Astrocyte (in vitro differentiated cells and primary cell): ENCODE measurements around the gene FBXW5. TPM values are rescaled to one million over a fixed set of nuclear protein-coding genes. Genes with fewer than 3 reads are reported as not detected.

Experiments
- DNase-seq: peaks from one replicate; pipeline ENCODE4 v3.0.0-alpha.2; 2010; ENCODE audit warnings: low read depth
- FAIRE-seq: peaks from 2 replicates; lab custom pipeline; 2011; peaks lifted over from hg19 to GRCh38; lab: Jason Lieb, UNC
- H2AFZ ChIP-seq: 2 replicates; pipeline ENCODE4 v1.6.0; 2012; ENCODE audit warnings: low read depth, low read length, inconsistent platforms
- H3K27ac ChIP-seq: 2 replicates; pipeline ENCODE4 v1.5.1; 2011; ENCODE audit warnings: low read depth, low read length, inconsistent platforms
- H3K27me3 ChIP-seq: 2 replicates; pipeline ENCODE4 v1.6.0; 2011; ENCODE audit warnings: low read length, inconsistent platforms; ENCODE audit not compliant: insufficient read depth
- H3K36me3 ChIP-seq: 2 replicates; pipeline ENCODE4 v1.5.1; 2011; ENCODE audit warnings: low read length, inconsistent platforms; ENCODE audit not compliant: insufficient read depth
- H3K4me1 ChIP-seq: 2 replicates; pipeline ENCODE4 v1.5.1; 2011; ENCODE audit warnings: low read length, inconsistent platforms; ENCODE audit not compliant: insufficient read depth
- H3K4me2 ChIP-seq: 2 replicates; pipeline ENCODE4 v1.6.0; 2012; ENCODE audit warnings: low read length, inconsistent platforms
- H3K4me3 ChIP-seq: 2 replicates; pipeline ENCODE4 v1.5.1; 2011; ENCODE audit warnings: low read depth, mild to moderate bottlenecking, low read length, inconsistent platforms; ENCODE audit not compliant: insufficient read depth
- H3K79me2 ChIP-seq: 2 replicates; pipeline ENCODE4 v1.6.0; 2012; ENCODE audit warnings: mild to moderate bottlenecking, low read length, inconsistent platforms; ENCODE audit not compliant: insufficient read depth
- H3K9ac ChIP-seq: 2 replicates; pipeline ENCODE4 v1.6.0; 2012; ENCODE audit warnings: mild to moderate bottlenecking, low read length, inconsistent platforms
- H3K9me3 ChIP-seq: 2 replicates; pipeline ENCODE4 v1.5.1; 2012; ENCODE audit warnings: low read depth, mild to moderate bottlenecking, low read length, inconsistent platforms; ENCODE audit not compliant: insufficient read depth
- H4K20me1 ChIP-seq: 2 replicates; pipeline ENCODE4 v1.6.0; 2012; ENCODE audit warnings: low read length, inconsistent platforms; ENCODE audit not compliant: insufficient read depth
- H3K27ac Mint-ChIP-seq: one replicate; pipeline ENCODE4 v1.8.0; 2021; ENCODE audit warnings: mild to moderate bottlenecking, mixed read lengths; ENCODE audit not compliant: unreplicated experiment
- H3K27me3 Mint-ChIP-seq: one replicate; pipeline ENCODE4 v1.8.0; 2021; ENCODE audit warnings: low read depth, mixed read lengths; ENCODE audit not compliant: unreplicated experiment
- H3K36me3 Mint-ChIP-seq: one replicate; pipeline ENCODE4 v1.8.0; 2021; ENCODE audit warnings: low read depth, mixed read lengths; ENCODE audit not compliant: unreplicated experiment
- H3K4me1 Mint-ChIP-seq: one replicate; pipeline ENCODE4 v1.8.0; 2021; ENCODE audit warnings: low read depth, mixed read lengths; ENCODE audit not compliant: unreplicated experiment
- H3K4me3 Mint-ChIP-seq: one replicate; pipeline ENCODE4 v1.8.0; 2021; ENCODE audit warnings: mild to moderate bottlenecking, moderate library complexity, mixed read lengths; ENCODE audit not compliant: unreplicated experiment
- H3K9me3 Mint-ChIP-seq: one replicate; pipeline ENCODE4 v1.8.0; 2021; ENCODE audit warnings: mild to moderate bottlenecking, mixed read lengths; ENCODE audit not compliant: unreplicated experiment
- EZH2 ChIP-seq: IDR thresholded peaks from 2 replicates; pipeline ENCODE4 v1.6.1; 2012; ENCODE audit warnings: mild to moderate bottlenecking, low read length, inconsistent platforms; ENCODE audit not compliant: insufficient read depth
- total RNA-seq: library from RNA; stranded (reverse); gene quantifications from 2 replicates; pipeline ENCODE4 v1.2.1, GENCODE V29; 2021
- TF ChIP-seq, protein P1 (sequence below): IDR thresholded peaks from 2 replicates; pipeline ENCODE4 v1.5.1; 2011; ENCODE audit warnings: low read depth, mild to moderate bottlenecking, inconsistent platforms, low read length, moderate library complexity; ENCODE audit not compliant: insufficient read depth

FBXW5 gene
- total RNA-seq, 1 donor from 2014 or later, result 70.4 TPM

DNA sequence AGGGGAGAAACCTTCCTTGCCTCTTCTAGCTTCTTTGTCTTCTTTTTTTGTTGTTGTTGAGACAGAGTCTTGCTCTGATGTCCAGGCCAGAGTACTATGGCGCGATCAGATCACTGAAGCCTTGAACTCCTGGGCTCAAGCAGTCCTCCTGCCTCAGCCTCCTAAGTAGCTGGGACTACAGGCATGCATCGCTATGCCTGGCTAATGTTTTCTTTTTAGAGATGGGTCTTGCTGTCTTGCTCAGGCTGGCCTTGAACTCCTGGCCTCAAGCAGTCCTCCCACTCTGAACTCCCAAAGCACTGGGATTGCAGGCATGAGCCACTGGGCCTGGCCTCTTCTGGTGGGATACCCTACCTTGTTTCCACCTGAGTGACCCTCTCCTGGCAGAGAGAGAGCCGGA, 44.3 kb upstream of the FBXW5 start:
- H3K4me1 Mint-ChIP-seq, result no peaks in the 10 kb centered on the region
- Histone ChIP-seq H3K79me2 (peaks cover 13% of the 10 kb centered on the region), H3K36me3 (no peaks in the 10 kb centered on the region), H3K4me2 (no peak overlapping the region), H3K4me3 (no peak overlapping the region), H3K9ac (no peak overlapping the region), H3K9me3 (peaks cover 6% of the 10 kb centered on the region), H3K4me1 (peaks cover 8% of the 10 kb centered on the region), H2AFZ (no peak overlapping the region), H3K27me3 (peaks cover 18% of the 10 kb centered on the region), H4K20me1 (peaks cover 11% of the 10 kb centered on the region), H3K27ac (no peak overlapping the region)
- DNase-seq (no peak), FAIRE-seq (no peak)
- peaks cover 40% of the 10 kb centered on the region for H3K27me3 Mint-ChIP-seq
- H3K27ac Mint-ChIP-seq, result no peak overlapping the region
- TF ChIP-seq EZH2, result no peak
- TF ChIP-seq, protein P1, sequence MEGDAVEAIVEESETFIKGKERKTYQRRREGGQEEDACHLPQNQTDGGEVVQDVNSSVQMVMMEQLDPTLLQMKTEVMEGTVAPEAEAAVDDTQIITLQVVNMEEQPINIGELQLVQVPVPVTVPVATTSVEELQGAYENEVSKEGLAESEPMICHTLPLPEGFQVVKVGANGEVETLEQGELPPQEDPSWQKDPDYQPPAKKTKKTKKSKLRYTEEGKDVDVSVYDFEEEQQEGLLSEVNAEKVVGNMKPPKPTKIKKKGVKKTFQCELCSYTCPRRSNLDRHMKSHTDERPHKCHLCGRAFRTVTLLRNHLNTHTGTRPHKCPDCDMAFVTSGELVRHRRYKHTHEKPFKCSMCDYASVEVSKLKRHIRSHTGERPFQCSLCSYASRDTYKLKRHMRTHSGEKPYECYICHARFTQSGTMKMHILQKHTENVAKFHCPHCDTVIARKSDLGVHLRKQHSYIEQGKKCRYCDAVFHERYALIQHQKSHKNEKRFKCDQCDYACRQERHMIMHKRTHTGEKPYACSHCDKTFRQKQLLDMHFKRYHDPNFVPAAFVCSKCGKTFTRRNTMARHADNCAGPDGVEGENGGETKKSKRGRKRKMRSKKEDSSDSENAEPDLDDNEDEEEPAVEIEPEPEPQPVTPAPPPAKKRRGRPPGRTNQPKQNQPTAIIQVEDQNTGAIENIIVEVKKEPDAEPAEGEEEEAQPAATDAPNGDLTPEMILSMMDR, result no peak
- no peak overlapping the region for H3K4me3 Mint-ChIP-seq
- H3K36me3 Mint-ChIP-seq, result peaks cover 5% of the 10 kb centered on the region
- H3K9me3 Mint-ChIP-seq, result peaks cover 5% of the 10 kb centered on the region

DNA sequence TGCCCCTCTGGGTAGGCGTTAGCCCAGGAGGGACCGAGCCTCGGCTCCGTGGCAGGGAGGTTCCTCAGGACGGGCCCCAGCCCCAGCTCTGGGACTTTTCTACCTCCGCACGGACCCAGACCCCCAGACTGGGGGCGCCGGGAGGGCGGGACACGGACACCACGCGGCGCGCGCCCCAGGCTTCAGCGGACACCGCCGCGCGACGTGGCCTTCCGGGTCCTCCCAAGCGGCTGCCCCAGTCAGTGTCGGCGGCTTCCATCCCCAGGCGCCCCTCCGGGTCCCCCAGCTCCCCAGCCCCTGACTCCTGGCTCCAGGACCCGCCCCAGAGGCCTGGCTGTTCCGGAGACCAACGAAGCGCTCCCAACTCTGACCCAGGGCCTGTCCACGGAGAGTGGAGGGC, 41.3 kb upstream of the FBXW5 start:
- TF ChIP-seq, protein P1, result no peak
- TF ChIP-seq EZH2, result no peak
- no peak overlapping the region for H3K27ac ChIP-seq
- Mint-ChIP-seq H3K36me3 (peaks cover 5% of the 10 kb centered on the region), H3K4me3 (no peak overlapping the region), H3K9me3 (peaks cover 5% of the 10 kb centered on the region), H3K27ac (no peak overlapping the region), H3K4me1 (no peaks in the 10 kb centered on the region), H3K27me3 (peaks cover 41% of the 10 kb centered on the region)
- no peak overlapping the region for H2AFZ ChIP-seq
- no peak overlapping the region for H3K9ac ChIP-seq
- peaks cover 21% of the 10 kb centered on the region for H3K27me3 ChIP-seq
- FAIRE-seq (no peak), DNase-seq (no peak)
- no peaks in the 10 kb centered on the region for H3K79me2 ChIP-seq
- no peaks in the 10 kb centered on the region for H3K4me1 ChIP-seq
- H3K4me2 ChIP-seq, result no peak overlapping the region
- no peaks in the 10 kb centered on the region for H3K36me3 ChIP-seq
- peaks cover 6% of the 10 kb centered on the region for H3K9me3 ChIP-seq
- no peak overlapping the region for H3K4me3 ChIP-seq
- H4K20me1 ChIP-seq, result no peaks in the 10 kb centered on the region

DNA sequence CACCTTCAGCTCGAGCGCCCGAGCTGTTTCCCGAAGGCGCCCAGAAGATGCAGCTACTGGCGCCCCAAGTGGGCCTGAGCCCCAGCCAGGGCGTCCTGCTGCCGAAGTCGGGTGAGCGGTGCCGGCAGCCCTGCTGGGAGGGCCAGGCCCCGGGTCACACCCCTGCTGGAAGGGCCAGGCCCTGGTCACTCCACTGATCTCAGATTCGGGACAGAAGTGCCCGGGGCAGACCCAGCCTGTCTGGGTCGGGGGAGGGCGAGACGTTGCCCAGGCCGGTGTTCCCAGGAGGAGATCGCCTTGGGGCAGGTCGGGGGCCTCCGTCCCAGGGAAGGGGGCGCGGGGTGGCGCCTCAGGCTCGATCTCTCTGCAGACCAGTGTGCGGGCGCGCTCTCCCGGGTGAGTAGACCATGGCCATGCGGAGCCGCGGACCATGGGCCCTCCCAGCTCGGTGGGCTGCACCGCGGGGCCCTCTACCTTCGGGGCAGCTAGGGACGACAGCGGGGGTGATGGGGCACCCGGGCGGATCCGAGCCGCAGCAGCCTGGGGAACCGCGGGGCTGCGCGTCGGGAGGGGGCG, 40.6 kb upstream of the FBXW5 start:
- no peak overlapping the region for H2AFZ ChIP-seq
- Mint-ChIP-seq H3K4me3 (no peak overlapping the region), H3K9me3 (no peaks in the 10 kb centered on the region), H3K27ac (no peak overlapping the region), H3K27me3 (peaks cover 39% of the 10 kb centered on the region), H3K4me1 (no peaks in the 10 kb centered on the region), H3K36me3 (peaks cover 5% of the 10 kb centered on the region)
- no peak for FAIRE-seq
- no peak overlapping the region for H3K9ac ChIP-seq
- peaks cover 21% of the 10 kb centered on the region for H3K27me3 ChIP-seq
- H3K9me3 ChIP-seq, result no peaks in the 10 kb centered on the region
- TF ChIP-seq, protein P1, result no peak
- TF ChIP-seq EZH2, result peak; percentile 97
- no peaks in the 10 kb centered on the region for H3K4me1 ChIP-seq
- H3K79me2 ChIP-seq, result no peaks in the 10 kb centered on the region
- no peak overlapping the region for H3K4me3 ChIP-seq
- no peak overlapping the region for H3K27ac ChIP-seq
- no peaks in the 10 kb centered on the region for H4K20me1 ChIP-seq
- no peak overlapping the region for H3K4me2 ChIP-seq
- DNase-seq, result no peak
- no peaks in the 10 kb centered on the region for H3K36me3 ChIP-seq
